Peyer's patch (tissue), 4 donors: ENCODE data around the gene ANP32B.

ENCODE experiments used
- POLR2A ChIP-seq, 2 donors: fragments of 450-650 bp; IDR thresholded peaks; one replicate each; pipeline ENCODE4 v1.5.1; 2017; ENCODE audit warnings: antibody characterized with exemption in 2 of 2, mild to moderate bottlenecking in 2 of 2, moderate library complexity in 2 of 2
- TF ChIP-seq, protein P1 (sequence below), 6 experiments: fragments of 450-650 bp in 4 of 6; fragments of 200-600 bp in 2 of 6; sonication (generic) in 1 of 6; IDR thresholded peaks; one replicate each; pipeline ENCODE4 v1.5.1; 2017 to 2019; ENCODE audit warnings: antibody characterized with exemption in 6 of 6, mild to moderate bottlenecking in 3 of 6, moderate library complexity in 1 of 6

DNA sequence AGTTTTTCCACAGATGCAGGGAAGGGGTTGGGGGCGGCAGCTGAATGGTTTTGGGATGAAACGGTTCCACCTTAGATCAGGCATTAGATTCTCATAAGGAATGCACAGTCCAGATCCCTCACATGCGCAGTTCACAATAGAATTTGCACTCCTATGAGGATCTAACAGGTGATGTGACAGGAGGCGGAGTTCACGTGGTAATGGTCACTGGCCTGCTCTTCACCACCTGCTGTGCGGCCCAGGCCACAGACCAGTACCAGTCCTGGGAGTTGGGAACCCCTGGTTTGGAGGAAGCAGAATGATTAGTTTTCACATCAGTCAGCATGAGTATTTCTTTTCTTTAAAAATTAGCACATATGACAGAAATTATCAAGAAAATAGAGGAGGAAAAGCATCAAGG, 26.3 kb downstream of the ANP32B start:
- TF ChIP-seq, protein P1, sequence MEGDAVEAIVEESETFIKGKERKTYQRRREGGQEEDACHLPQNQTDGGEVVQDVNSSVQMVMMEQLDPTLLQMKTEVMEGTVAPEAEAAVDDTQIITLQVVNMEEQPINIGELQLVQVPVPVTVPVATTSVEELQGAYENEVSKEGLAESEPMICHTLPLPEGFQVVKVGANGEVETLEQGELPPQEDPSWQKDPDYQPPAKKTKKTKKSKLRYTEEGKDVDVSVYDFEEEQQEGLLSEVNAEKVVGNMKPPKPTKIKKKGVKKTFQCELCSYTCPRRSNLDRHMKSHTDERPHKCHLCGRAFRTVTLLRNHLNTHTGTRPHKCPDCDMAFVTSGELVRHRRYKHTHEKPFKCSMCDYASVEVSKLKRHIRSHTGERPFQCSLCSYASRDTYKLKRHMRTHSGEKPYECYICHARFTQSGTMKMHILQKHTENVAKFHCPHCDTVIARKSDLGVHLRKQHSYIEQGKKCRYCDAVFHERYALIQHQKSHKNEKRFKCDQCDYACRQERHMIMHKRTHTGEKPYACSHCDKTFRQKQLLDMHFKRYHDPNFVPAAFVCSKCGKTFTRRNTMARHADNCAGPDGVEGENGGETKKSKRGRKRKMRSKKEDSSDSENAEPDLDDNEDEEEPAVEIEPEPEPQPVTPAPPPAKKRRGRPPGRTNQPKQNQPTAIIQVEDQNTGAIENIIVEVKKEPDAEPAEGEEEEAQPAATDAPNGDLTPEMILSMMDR (IDR thresholded peaks at IDR 0.05) = no peak
- no peak for TF ChIP-seq POLR2A (IDR thresholded peaks at IDR 0.05)
